ENCODE data around the gene TRAPPC3.
A peak's percentile ranks its signal among the peaks of the same experiment; 100 is the strongest.
"Not testable (repeated sequence)": the region's sequence is repeated elsewhere in the genome, so short reads cannot be mapped to it uniquely, and the experiment has no call there.

Gene TRAPPC3

DNA sequence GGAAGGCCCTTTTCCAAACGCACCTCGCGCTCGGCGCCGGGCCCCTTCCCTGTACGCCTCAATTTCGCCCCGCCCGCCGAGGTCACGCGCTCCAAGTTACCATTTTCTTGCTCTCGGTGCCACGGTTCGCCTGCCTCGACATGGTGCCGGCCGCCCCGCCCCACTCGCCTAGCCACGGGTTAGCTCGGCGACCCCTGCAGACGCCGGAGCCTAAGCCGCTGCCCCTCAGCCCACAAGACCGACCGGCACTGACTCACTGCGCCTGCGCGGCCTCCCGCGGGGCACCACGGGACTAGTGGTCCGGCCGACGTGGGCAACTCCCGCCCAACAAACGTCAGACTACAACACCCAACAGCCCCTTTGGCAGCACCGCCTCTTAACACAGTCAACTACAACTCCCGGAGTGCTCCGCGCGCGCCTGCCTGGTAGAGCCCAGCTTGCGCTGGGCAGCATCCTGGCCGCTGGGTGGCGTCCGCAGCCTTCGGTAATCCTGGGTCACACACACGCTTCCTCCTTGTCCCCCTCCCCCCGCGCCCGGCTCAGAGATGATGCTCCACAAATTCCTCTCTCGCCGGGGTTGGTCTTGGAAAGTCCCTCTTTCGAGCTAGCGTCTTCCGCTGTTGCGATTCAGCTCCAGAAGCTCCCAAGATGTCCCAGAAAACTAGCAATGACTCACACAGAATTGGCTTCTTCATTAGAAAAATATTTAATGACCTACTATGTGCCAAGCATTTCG, at the start of gene TRAPPC3:
Gene TRAPPC3, minus strand, starts transcription at position 250 of the 736 bp plus-strand sequence. Its CDS starts 108 bp downstream, at position 142.
- peak; percentile 95 for TF ChIP-seq CTCF (IDR thresholded peaks at IDR 0.05; ENCODE audit: low read depth, low read length)
- peak; percentile 100 for DNase-seq (ENCODE audit: low read depth in 2 of 2)
- peak within 1 kb of the TSS; percentile 74 to 83 for H3K4me3 ChIP-seq (replicated peaks in 1 of 2; ENCODE audit: low read depth in 2 of 2, low read length in 2 of 2)

DNA sequence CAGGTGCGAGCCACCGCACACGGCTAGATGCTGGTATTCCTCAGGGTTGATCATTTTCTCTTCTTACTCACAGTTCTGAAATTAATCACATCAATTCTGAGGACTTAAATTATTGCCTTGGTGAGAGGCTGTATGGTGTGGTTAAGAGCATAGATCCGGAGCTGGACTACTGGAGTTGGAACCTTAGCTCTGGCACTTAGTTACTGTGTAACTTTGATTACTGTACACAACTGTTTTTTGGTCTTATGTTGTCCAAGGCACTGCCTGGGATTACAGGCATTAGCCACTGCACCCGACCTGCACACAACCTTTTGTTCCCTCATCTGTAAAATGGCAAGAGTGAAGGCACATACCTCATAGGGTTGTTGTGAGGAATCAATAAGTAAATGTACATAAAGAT, 49.4 kb upstream of the TRAPPC3 start:
- no peak overlapping the region for H3K4me3 ChIP-seq (replicated peaks in 1 of 2; ENCODE audit: low read depth in 2 of 2, low read length in 2 of 2)
- no peak for TF ChIP-seq CTCF (IDR thresholded peaks at IDR 0.05; ENCODE audit: low read depth, low read length)

DNA sequence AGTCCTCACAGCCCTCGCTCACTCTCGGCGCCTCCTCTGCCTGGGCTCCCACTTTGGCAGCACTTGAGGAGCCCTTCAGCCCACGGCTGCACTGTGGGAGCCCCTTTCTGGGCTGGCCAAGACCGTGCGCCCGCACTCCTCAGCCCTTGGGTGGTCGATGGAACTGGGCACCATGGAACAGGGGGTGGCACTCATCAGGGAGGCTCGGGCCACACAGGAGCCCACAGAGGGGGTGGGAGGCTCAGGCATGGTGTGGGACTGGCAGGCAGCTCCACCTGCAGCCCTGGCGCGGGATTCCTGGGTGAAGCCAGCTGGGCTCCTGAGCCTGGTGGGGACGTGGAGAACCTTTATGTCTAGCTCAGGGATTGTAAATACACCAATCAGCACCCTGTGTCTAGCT, 47.5 kb upstream of the TRAPPC3 start:
- not testable (repeated sequence) for H3K4me3 ChIP-seq (replicated peaks in 1 of 2; ENCODE audit: low read depth in 2 of 2, low read length in 2 of 2); DNase-seq (ENCODE audit: low read depth in 2 of 2)

More for the DNA sequence above, 49.4 kb upstream of the TRAPPC3 start:
- no peak for DNase-seq (ENCODE audit: low read depth in 2 of 2)

GRCh38 chr1:36187800-36188593, 38.7 kb upstream of the TRAPPC3 start:
- peak; percentile 94 to 97 for DNase-seq (ENCODE audit: low read depth in 2 of 2)
- TF ChIP-seq CTCF (IDR thresholded peaks at IDR 0.05; ENCODE audit: low read depth, low read length): peak; percentile 95
- H3K4me3 ChIP-seq (replicated peaks in 1 of 2; ENCODE audit: low read depth in 2 of 2, low read length in 2 of 2): no peak overlapping the region

DNA sequence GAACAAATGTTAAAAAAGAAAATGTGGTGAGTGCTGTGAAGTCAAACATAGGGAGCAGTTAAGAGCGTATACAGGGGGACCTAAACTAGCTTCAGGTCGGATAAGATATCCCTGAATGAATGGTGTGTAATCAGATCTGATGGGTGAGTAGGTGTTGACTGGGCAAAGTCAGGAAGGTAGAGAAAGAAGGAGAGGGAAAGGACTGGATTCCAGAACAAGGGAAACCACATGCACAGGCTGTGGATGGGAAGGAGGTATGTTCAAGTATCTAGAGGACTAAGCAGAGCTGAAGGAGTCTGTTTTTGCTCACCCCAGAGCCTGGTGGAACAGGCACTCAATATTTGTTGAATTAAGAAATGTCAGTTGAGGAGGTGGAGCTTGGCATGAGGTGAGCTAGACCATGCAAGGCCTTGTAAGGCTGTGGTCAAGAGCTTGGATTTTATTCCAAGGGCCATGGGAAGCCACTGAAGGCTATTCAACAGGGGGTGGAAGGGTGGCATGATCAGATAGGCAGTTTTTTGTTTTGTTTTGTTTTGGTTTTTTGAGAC, 34.1 kb upstream of the TRAPPC3 start:
- peak in 1 of 2 donors; percentile 63 for DNase-seq (ENCODE audit: low read depth in 2 of 2)
- no peak overlapping the region for H3K4me3 ChIP-seq (replicated peaks in 1 of 2; ENCODE audit: low read depth in 2 of 2, low read length in 2 of 2)
- no peak for TF ChIP-seq CTCF (IDR thresholded peaks at IDR 0.05; ENCODE audit: low read depth, low read length)

DNA sequence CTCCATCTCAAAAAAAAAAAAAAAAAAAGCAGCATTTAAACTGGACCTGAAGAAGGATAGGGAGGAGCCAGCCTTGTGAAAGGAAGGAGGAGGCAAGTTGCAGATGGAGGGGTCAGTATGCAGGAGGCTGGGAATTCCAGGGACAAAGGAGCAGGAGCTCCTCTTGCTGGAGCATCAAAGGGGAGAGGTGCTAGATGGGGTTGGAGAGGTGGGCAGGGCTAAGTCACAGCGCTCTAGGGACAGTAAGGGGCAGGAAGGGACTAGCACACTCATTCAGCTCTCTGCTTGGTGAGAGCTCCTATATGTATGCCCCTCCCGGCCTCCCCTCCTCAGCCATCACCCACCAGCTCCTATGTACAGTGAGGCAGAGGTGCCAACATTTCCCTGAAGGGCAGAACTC, 33.4 kb upstream of the TRAPPC3 start:
- no peak for TF ChIP-seq CTCF (IDR thresholded peaks at IDR 0.05; ENCODE audit: low read depth, low read length)
- no peak overlapping the region for H3K4me3 ChIP-seq (replicated peaks in 1 of 2; ENCODE audit: low read depth in 2 of 2, low read length in 2 of 2)
- DNase-seq (ENCODE audit: low read depth in 2 of 2): no peak

GRCh38 chr1:36179220-36179600, 29.9 kb upstream of the TRAPPC3 start:
- no peak for DNase-seq (ENCODE audit: low read depth in 2 of 2)
- no peak for TF ChIP-seq CTCF (IDR thresholded peaks at IDR 0.05; ENCODE audit: low read depth, low read length)
- H3K4me3 ChIP-seq (replicated peaks in 1 of 2; ENCODE audit: low read depth in 2 of 2, low read length in 2 of 2): no peak overlapping the region
